GM18519 (cell line): ENCODE results near the gene SYT7.
"Not testable (repeated sequence)": the region's sequence is repeated elsewhere in the genome, so short reads cannot be mapped to it uniquely, and the experiment has no call there.

Experiments
- ATAC-seq: cut with Tn5 transposase; IDR thresholded peaks from one replicate; pipeline ENCODE4 v1.9.1; 2021; ENCODE audit warnings: mild to moderate bottlenecking, moderate library complexity; ENCODE audit not compliant: unreplicated experiment, low FRiP score

SYT7 gene, protein sequence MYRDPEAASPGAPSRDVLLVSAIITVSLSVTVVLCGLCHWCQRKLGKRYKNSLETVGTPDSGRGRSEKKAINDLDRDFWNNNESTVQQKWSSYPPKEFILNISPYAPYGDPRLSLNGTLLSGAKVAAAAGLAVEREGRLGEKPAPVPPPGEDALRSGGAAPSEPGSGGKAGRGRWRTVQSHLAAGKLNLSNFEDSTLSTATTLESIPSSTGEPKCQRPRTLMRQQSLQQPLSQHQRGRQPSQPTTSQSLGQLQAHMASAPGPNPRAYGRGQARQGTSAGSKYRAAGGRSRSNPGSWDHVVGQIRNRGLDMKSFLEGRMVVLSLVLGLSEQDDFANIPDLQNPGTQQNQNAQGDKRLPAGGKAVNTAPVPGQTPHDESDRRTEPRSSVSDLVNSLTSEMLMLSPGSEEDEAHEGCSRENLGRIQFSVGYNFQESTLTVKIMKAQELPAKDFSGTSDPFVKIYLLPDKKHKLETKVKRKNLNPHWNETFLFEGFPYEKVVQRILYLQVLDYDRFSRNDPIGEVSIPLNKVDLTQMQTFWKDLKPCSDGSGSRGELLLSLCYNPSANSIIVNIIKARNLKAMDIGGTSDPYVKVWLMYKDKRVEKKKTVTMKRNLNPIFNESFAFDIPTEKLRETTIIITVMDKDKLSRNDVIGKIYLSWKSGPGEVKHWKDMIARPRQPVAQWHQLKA

DNA sequence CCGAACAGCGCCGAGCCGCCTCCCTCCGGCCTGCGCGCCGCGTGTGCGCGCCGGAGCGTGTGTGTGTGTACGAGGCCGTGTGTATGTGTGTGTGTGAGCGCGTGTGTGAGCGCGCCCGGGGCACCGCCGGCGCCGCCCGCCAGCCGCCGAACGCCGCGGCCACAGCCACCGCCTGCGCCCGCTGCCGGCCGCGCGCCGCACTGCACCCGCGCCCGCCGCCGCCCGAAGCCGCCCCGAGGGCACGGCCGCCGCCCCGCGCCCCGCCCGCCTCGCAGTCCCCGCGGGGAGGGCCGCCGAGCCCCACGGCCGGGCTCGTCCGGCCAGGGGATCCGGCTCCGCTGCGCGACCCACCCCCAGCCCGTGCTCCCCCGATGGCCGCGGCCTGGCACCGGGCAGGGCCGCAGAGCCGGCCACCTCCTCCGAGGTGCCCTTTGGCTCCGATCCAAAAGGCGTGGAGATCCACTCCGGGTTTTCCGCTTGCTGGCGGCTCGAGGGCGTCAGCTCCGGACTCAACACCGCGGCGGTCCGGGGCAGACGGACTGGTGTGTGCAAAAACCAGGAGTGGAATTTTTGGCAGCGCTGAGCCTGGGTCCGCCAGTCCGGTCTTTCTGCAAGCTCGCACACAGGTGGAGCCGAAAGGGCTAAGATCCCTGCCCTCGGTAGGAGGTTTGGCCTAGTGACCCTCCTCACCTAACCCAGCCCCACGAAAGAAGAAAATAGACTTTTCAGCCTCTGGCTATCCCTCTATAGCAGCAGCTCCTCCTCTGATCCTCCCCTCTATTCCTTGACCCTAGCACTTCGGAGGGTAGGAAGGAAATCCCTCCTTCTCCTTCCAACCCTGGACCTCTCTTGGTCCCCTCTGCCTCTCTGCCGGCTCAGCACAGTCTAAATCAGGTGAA is at the start of gene SYT7:
TSS of gene SYT7 (minus strand) at position 47 of the 899 bp plus-strand sequence. CDS start 256 bp downstream, outside the sequence.
- peak; percentile 59 for ATAC-seq

- no peak for ATAC-seq
Observed at GRCh38 chr11:61630089-61630488, 49.2 kb upstream of the SYT7 start.

DNA sequence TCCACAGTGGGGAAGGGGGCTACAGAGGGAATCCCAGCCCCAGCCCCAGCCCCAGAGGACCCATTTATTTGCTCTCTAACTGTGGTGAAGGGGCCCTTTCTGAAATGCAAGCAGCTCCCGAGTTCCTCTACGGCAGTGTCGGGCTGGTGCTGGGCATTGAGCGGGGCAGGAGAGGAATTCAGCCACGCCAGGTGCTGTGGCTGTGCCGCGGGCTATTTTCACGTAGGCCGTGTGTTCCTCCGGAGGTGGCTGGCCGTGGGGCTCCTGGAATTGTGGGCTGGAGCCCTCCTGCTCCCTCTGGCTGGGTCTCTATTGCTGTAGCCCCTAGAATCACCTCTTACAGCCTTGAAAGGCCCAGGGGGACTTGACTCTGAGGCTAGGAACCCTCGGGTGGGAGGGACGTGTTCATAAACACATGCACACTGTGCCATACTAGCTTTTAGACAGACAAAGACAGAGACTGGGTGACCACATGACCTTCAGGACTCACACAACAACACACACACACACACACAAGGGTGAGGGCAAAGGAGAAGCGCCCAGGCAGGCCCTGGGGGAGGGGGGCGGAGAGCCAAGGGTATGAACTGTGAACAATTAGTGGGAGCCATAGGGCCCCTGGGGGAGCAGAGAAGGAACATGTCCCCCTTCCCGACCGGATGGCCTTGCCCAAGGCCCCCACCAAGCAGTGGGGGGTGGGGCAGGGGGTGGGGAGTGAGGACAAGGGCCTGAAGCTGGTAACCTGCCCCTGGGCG is 48.4 kb upstream of the SYT7 start:
- ATAC-seq, result no peak

- ATAC-seq, result no peak
Observed at GRCh38 chr11:61628662-61628970, 47.7 kb upstream of the SYT7 start.

- no peak for ATAC-seq
Observed at GRCh38 chr11:61627850-61628661, 47.2 kb upstream of the SYT7 start.

GRCh38 chr11:61626580-61627380 is 45.9 kb upstream of the SYT7 start:
- no peak for ATAC-seq

GRCh38 chr11:61625525-61625924 is 44.6 kb upstream of the SYT7 start:
- ATAC-seq, result no peak

DNA sequence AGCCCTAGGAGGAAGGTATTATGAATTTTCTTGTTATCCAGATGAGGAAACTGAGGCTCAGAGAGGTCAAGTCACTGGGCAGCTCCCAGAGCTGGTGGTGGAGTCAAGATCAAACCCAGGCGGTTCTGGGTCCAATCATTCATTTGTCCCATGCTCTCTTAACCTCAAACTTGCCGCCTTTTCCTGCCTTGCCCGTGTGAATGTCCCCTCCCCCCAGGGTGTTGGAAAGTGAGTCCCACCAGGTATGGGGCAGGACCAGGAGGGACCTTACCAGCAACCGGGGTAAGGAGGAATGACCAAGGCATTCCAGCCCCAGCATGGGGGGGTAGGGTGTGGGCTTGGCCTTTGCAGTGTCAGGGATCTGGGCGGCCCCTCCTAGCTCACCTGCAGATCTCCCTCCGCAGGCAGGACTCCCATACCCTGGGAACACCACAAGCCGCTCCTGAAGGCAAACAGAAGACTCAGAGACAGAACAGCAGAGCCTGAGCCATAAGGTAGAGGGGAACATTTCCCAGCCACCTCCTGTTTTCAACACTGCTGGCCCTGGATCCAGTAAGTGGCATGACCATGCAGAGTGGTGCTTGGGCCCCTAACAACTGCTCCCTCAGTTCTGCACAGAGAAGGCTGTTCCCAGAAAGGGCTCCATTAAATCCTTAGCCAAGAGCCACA is 41.2 kb upstream of the SYT7 start:
- no peak for ATAC-seq

DNA sequence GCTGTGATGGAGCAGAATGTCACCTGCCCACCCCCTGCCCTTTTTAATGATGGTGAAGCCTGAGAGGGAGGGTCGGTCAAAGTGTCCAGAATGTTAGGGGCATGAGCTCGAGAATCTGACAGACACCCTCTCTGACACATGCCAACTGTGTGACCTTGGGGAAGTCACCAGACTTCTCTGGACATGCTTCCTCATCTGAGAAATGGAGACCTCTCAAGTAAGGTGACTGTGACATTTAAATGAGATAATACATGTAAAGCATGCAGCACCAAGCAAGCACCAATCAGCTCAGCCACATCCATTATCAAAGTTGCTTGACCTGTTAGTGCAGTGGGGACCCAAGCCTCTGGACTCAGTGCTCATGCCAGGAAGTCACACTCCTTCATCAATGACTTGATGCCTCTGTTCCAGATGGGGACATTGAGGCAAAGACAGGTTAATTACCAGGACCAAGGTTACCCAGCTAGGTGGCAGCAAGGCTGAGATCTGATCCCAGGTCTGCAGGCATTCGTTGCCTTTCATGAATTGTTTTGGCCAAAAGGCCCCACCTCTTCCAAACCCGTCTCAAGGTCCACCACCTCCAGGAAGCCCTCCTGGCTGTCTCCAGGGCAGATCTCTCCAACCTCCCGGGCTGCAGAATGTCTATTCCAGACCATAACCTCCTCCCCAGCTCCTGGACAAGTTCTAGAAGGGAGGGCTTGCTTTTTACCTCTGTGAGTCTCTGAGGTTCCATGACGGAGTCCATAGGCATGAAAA is 38.8 kb upstream of the SYT7 start:
- ATAC-seq, result no peak

DNA sequence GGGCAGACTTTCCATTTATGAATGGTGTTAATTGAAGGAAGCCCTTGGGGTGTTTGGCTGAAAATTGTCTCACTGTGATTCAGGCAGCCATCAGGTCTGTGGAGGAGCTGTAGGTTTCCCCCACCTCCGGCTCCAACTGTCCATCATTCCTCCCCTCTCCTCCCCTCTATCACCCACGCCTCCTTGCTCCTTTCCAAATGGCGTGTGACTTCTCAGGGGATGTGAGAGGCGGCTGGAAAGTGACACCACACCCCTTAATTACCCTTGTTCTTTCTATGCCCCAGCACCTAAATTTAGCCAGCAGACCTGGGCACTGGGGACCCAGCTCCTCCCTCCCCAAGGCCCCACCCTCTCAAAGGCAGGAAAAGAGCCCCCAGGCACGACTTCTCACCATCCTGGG is 38.1 kb upstream of the SYT7 start:
- no peak for ATAC-seq

DNA sequence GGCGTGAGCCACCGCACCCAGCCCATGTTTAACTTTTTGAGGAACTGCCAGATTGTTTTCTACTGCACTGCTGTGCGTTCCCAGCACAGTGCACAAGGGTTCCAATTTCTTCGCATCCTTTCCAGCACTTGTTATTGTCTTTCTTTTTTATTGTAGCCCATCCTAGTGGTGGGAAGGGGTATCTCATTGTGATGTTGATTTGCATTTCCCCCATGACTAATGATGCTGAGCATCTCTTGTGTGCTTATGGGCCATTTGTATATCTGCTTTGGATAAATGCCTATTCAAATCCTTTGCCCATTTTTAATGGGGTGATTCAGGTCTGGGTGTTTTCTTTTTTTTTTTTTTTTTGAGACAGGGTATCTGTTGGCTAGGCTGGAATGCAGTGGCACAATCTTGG is 36.6 kb upstream of the SYT7 start:
- no peak for ATAC-seq

- no peak for ATAC-seq
Observed at GRCh38 chr11:61616434-61616833, 35.6 kb upstream of the SYT7 start.

- ATAC-seq, result not testable (repeated sequence)
Observed at GRCh38 chr11:61614782-61615181, 33.9 kb upstream of the SYT7 start.

DNA sequence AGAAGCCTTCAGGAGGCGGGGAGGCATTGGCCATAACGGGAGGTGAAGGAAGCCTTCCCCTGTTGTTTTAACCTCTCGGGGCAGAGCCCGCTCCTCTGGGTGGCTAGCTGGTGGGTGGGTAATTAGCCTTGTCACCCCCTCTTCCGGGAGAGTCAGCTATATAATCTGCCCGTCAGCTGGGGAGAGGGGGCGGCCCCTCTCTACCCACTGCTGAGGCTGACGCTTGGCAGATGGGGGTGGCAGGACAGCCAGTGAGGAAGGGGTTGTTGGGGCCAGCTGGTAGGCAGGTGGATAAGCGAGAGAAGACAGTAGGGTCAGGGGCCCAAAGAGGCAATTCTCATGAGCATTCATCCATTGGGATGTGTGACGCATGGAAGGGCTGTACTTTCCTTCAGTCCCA is 33.0 kb upstream of the SYT7 start:
- no peak for ATAC-seq

DNA sequence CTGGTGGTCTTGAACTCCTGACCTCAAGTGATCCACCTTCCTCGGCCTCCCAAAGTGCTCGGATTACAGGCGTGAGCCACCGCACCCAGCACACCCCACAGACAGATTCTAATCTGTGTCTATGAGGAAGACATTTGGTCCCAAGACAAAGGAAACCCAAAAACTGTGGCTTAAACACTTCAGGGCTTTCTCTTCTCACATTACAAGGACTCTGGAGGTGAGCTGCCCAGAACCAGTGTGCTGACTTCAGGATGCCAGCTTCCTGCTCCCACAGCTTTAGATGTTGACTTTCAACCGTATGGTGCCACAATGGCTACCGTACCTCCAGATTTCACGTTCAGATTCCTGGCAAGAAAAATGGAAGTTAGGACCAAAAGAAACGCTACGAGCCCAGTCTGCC is 32.2 kb upstream of the SYT7 start:
- ATAC-seq, result no peak

GRCh38 chr11:61611309-61611708 is 30.4 kb upstream of the SYT7 start:
- no peak for ATAC-seq

GRCh38 chr11:61610905-61611304 is 30.0 kb upstream of the SYT7 start:
- ATAC-seq, result no peak

GRCh38 chr11:61609980-61610366 is 29.1 kb upstream of the SYT7 start:
- no peak for ATAC-seq
